HepG2 (cell line): ENCODE data around the gene SOCS1. TPM values are rescaled to one million over a fixed set of nuclear protein-coding genes. Genes with fewer than 3 reads are reported as not detected.
A peak's percentile ranks its signal among the peaks of the same experiment; 100 is the strongest.

Experiments used
- CHD4 ChIP-seq: fragments of 200-600 bp; sonication (generic); IDR thresholded peaks from 2 replicates; pipeline ENCODE4 v1.7.0; 2017; ENCODE audit warnings: mild to moderate bottlenecking, low read length, borderline replicate concordance
- IRF2 ChIP-seq: IDR thresholded peaks from 2 replicates; pipeline ENCODE4 v1.6.1; 2018; ENCODE audit warnings: missing genetic modification reagents, missing compliant biosample characterization
- KDM5B ChIP-seq: sonication (generic); formaldehyde crosslinking; IDR thresholded peaks from 2 replicates; pipeline ENCODE4 v1.4.0; 2020; ENCODE audit warnings: missing genetic modification reagents, mild to moderate bottlenecking, borderline replicate concordance
- MTF1 ChIP-seq: sonication (generic); formaldehyde crosslinking; IDR thresholded peaks from 2 replicates; pipeline ENCODE4 v1.5.0; 2020; ENCODE audit warnings: missing genetic modification reagents
- PAF1 ChIP-seq: IDR thresholded peaks from 2 replicates; pipeline ENCODE4 v1.6.1; 2016; ENCODE audit warnings: missing genetic modification reagents, missing compliant biosample characterization
- PRDM10 ChIP-seq: sonication (generic); formaldehyde crosslinking; IDR thresholded peaks from 2 replicates; pipeline ENCODE4 v1.4.0; 2020; ENCODE audit warnings: low read depth, missing genetic modification reagents
- SKI ChIP-seq: fragments of 450-650 bp; IDR thresholded peaks from one replicate; pipeline ENCODE4 v1.6.1; 2018; ENCODE audit warnings: mild to moderate bottlenecking; ENCODE audit not compliant: partially characterized antibody
- SNAI1 ChIP-seq: sonication (generic); formaldehyde crosslinking; IDR thresholded peaks from 2 replicates; pipeline ENCODE4 v1.5.0; 2020; ENCODE audit warnings: mild to moderate bottlenecking, missing genetic modification reagents, borderline replicate concordance
- SP4 ChIP-seq: sonication (generic); formaldehyde crosslinking; IDR thresholded peaks from 2 replicates; pipeline ENCODE4 v1.8.1; 2023; ENCODE audit warnings: mild to moderate bottlenecking, missing genetic modification reagents
- TAF1 ChIP-seq: sonication (generic); formaldehyde crosslinking; IDR thresholded peaks from 2 replicates; pipeline ENCODE4 v1.4.0; 2020; ENCODE audit warnings: missing genetic modification reagents
- TCF7L2 ChIP-seq: IDR thresholded peaks from 2 replicates; pipeline ENCODE4 v1.6.1; 2011; ENCODE audit warnings: mild to moderate bottlenecking, low read depth, low read length, moderate library complexity
- ZNF513 ChIP-seq: sonication (generic); formaldehyde crosslinking; conservative IDR thresholded peaks from 2 replicates; pipeline ENCODE4 v1.5.0; 2020; ENCODE audit warnings: missing genetic modification reagents
- ZNF598 ChIP-seq: sonication (generic); formaldehyde crosslinking; IDR thresholded peaks from 2 replicates; pipeline ENCODE4 v1.5.1; 2020; ENCODE audit warnings: mild to moderate bottlenecking, missing genetic modification reagents, borderline replicate concordance
- ZNF737 ChIP-seq: sonication (generic); formaldehyde crosslinking; IDR thresholded peaks from 2 replicates; pipeline ENCODE4 v1.5.0; 2020; ENCODE audit warnings: missing genetic modification reagents, mild to moderate bottlenecking, borderline replicate concordance
- ZSCAN21 ChIP-seq: sonication (generic); formaldehyde crosslinking; IDR thresholded peaks from 2 replicates; pipeline ENCODE4 v1.8.0; 2022; ENCODE audit warnings: mild to moderate bottlenecking, missing genetic modification reagents, moderate library complexity, borderline replicate concordance
- polyA plus RNA-seq, 8 experiments: library from polyadenylated mRNA; depleted of rRNA in 3 of 8; stranded (reverse) in 7 of 8; unstranded in 1 of 8; fragments of >200 nt; fragmentation: Illumina TruSeq in 4 of 8; extraction: Trizol in 4 of 8; gene quantifications; 2 replicates each; pipeline versions ENCODE4 v1.2.1 to v1.2.3, GENCODE V29; 2011 to 2016; ENCODE audit warnings: low read depth in 4 of 8, missing spikeins in 1 of 8, mixed read lengths in 1 of 8; ENCODE audit not compliant: insufficient read depth in 1 of 8
- total RNA-seq, 5 experiments: library from RNA; depleted of rRNA; stranded (reverse); fragments of >200 nt; fragmentation: Illumina TruSeq; extraction: Trizol; gene quantifications; 2 replicates each; pipeline ENCODE4 v1.2.3, GENCODE V29; 2016; ENCODE audit warnings: low read depth in 1 of 5
- TF ChIP-seq, protein P1 (sequence below): IDR thresholded peaks from 2 replicates; pipeline ENCODE4 v1.6.1; 2016; ENCODE audit warnings: control low read depth
- TF ChIP-seq, protein P2 (sequence below): sonication (generic); formaldehyde crosslinking; IDR thresholded peaks from 2 replicates; pipeline ENCODE4 v1.4.0; 2020; ENCODE audit warnings: missing genetic modification reagents, borderline replicate concordance
- TF ChIP-seq, protein P3 (sequence below): sonication (generic); formaldehyde crosslinking; IDR thresholded peaks from 2 replicates; pipeline ENCODE4 v1.5.0; 2020; ENCODE audit warnings: missing genetic modification reagents, mild to moderate bottlenecking, borderline replicate concordance

Gene SOCS1
- total and polyA plus RNA-seq, 2 of the 13 experiments (the other 11 are each of a cell fraction or from before 2014, with no cell fraction given) = 5.3 to 6.3 TPM

- TF ChIP-seq ZNF598 (CRISPR knock-in tag) (no peak), SNAI1 (CRISPR knock-in tag) (no peak), IRF2 (CRISPR knock-in tag) (no peak; the same call in 1 of the 2 replicates), CHD4 (no peak), KDM5B (CRISPR knock-in tag) (peak; percentile 70; the same call in 1 of the 2 replicates), PAF1 (CRISPR knock-in tag) (peak; percentile 83; the same call in 1 of the 2 replicates), SP4 (CRISPR knock-in tag) (no peak; the same call in 1 of the 2 replicates), ZSCAN21 (CRISPR knock-in tag) (no peak), TCF7L2 (no peak), ZNF737 (no peak), TAF1 (CRISPR knock-in tag) (no peak), ZNF513 (no peak), PRDM10 (CRISPR knock-in tag) (no peak), MTF1 (CRISPR knock-in tag) (no peak), SKI (no peak)
- TF ChIP-seq, protein P1, sequence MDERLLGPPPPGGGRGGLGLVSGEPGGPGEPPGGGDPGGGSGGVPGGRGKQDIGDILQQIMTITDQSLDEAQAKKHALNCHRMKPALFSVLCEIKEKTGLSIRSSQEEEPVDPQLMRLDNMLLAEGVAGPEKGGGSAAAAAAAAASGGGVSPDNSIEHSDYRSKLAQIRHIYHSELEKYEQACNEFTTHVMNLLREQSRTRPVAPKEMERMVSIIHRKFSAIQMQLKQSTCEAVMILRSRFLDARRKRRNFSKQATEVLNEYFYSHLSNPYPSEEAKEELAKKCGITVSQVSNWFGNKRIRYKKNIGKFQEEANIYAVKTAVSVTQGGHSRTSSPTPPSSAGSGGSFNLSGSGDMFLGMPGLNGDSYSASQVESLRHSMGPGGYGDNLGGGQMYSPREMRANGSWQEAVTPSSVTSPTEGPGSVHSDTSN (CRISPR knock-in tag) = no peak
- TF ChIP-seq, protein P2, sequence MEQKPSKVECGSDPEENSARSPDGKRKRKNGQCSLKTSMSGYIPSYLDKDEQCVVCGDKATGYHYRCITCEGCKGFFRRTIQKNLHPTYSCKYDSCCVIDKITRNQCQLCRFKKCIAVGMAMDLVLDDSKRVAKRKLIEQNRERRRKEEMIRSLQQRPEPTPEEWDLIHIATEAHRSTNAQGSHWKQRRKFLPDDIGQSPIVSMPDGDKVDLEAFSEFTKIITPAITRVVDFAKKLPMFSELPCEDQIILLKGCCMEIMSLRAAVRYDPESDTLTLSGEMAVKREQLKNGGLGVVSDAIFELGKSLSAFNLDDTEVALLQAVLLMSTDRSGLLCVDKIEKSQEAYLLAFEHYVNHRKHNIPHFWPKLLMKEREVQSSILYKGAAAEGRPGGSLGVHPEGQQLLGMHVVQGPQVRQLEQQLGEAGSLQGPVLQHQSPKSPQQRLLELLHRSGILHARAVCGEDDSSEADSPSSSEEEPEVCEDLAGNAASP (CRISPR knock-in tag) = no peak
- TF ChIP-seq, protein P3, sequence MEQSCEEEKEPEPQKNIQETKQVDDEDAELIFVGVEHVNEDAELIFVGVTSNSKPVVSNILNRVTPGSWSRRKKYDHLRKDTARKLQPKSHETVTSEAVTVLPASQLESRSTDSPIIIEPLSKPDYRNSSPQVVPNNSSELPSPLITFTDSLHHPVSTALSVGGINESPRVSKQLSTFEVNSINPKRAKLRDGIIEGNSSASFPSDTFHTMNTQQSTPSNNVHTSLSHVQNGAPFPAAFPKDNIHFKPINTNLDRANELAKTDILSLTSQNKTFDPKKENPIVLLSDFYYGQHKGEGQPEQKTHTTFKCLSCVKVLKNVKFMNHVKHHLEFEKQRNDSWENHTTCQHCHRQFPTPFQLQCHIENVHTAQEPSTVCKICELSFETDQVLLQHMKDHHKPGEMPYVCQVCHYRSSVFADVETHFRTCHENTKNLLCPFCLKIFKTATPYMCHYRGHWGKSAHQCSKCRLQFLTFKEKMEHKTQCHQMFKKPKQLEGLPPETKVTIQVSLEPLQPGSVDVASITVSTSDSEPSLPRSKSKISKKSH (CRISPR knock-in tag) = no peak
Observed at GRCh38 chr16:11251525-11252481, 4.2 kb downstream of the SOCS1 start (continued).
